GM18505 (cell line): ENCODE data around the gene CSHL1.
"Not testable (repeated sequence)": the region's sequence is repeated elsewhere in the genome, so short reads cannot be mapped to it uniquely, and the experiment has no call there.

Experiments used
- ATAC-seq: cut with Tn5 transposase; IDR thresholded peaks from one replicate; pipeline ENCODE4 v1.9.1; 2021; ENCODE audit not compliant: unreplicated experiment
- POLR2A ChIP-seq: IDR thresholded peaks from 4 replicates; pipeline ENCODE4 v1.6.1; 2011; ENCODE audit warnings: borderline replicate concordance; ENCODE audit not compliant: insufficient read depth, insufficient read length; ENCODE audit errors: extremely low read depth

The CSHL1 gene

GRCh38 chr17:63918305-63918704 is 7.2 kb upstream of the CSHL1 start:
- no peak for TF ChIP-seq POLR2A
- ATAC-seq: no peak

DNA sequence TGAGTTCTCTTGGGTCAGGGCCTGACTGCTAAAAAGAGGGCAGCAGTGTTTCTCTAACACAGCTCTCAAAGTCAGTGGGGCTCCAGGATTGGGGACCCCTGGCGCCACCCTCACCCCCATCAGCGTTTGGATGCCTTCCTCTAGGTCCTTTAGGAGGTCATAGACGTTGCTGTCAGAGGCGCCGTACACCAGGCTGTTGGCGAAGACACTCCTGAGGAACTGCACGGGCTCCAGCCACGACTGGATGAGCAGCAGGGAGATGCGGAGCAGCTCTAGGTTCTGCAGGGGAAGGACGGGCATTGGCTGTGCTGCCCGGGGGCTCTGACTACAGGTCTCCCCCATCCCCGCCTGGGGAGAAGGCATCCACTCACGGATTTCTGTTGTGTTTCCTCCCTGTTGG is 6.6 kb upstream of the CSHL1 start:
- no peak for TF ChIP-seq POLR2A
- ATAC-seq: no peak

DNA sequence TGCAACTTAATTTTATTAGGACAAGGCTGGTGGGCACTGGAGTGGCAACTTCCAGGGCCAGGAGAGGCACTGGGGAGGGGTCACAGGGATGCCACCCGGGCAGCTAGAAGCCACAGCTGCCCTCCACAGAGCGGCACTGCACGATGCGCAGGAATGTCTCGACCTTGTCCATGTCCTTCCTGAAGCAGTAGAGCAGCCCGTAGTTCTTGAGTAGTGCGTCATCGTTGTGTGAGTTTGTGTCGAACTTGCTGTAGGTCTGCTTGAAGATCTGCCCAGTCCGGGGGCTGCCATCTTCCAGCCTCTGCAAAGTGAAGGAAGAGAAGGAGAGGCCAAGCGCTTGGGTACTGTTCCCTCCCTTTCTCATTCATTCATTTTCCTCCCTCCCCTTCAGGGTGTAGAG is 6.1 kb upstream of the CSHL1 start:
- ATAC-seq: not testable (repeated sequence)

- no peak for TF ChIP-seq POLR2A
- no peak for ATAC-seq
Observed at GRCh38 chr17:63916566-63917185, 5.6 kb upstream of the CSHL1 start.

DNA sequence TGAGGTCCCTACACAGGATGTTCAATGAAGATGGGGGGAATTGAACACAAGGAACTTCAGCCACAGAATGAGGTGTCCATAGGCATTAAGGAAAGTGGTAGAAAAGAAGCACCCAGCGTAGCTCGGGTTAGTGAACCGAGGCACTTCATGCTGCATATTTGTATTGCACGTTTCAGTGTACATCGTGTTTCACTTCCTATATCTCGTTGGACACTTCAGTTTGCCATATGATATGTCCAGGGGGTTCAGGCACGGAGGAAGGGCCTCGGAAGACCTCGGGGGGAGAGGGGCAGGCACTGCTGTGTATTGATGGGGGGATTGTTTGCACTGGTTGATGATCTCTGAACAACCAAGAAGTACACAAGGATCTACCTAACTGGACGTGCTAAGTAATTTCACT is 4.7 kb upstream of the CSHL1 start:
- ATAC-seq: not testable (repeated sequence)

DNA sequence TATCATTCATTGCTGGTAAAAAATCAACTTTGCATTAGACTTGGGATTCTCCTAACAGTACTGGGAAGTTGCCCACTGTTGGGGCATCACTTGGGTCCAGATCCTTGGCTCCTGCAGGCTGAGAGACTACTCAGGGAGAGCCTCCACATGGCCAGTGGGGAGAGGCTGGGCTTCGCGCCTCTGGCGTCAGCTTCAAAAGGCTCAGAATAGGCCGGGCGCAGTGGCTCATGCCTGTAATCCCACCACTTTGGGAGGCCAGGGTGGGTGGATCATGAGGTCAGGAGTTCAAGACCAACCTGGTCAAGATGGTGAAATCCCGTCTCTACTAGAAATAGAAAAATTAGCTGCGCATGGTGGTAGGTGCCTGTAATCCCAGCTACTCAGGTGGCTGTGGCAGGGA is 3.4 kb upstream of the CSHL1 start:
- no peak for TF ChIP-seq POLR2A
- no peak for ATAC-seq

GRCh38 chr17:63911657-63912100 is 621 bp upstream of the CSHL1 start:
- TF ChIP-seq POLR2A: no peak

DNA sequence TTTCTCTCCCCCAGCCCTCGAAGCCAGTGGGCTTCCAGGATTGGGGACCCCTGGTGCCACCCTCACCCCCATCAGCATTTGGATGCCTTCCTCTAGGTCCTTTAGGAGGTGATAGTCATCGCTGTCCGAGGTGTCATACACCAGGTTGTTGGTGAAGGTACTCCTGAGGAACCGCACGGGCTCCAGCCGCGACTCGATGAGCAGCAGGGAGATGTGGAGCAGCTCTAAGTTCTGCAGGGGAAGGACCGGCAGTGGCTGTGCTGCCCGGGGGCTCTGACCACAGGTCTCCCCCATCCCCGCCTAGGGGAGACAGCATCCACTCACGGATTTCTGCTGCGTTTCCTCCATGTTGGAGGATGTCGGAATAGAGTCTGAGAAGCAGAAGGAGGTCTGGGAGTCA is 962 bp downstream of the CSHL1 start:
- no peak for ATAC-seq
- TF ChIP-seq POLR2A: no peak

More at GRCh38 chr17:63911657-63912100, 621 bp upstream of the CSHL1 start:
- ATAC-seq: no peak

- not testable (repeated sequence) for ATAC-seq
Observed at GRCh38 chr17:63909586-63909985, 1.5 kb downstream of the CSHL1 start.

GRCh38 chr17:63907161-63907778 is 3.8 kb downstream of the CSHL1 start:
- not testable (repeated sequence) for ATAC-seq

DNA sequence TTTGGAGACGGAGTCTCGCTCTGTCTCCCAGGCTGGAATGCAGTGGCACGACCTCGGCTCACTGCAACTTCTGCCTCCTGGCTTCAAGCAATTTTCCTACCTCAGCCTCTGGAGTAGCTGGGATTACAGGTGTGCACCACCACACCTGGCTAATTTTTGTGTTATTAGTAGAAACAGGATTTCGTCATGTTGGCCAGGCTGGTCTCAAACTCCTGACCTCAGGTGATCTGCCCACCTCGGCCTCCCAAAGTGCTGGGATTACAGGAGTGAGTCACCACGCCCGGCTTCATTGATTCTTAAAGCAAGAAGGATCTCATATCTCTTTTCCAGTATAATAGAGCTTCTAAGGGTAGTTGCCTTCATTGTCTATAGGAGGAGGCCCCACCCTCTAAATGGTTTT is 6.3 kb downstream of the CSHL1 start:
- ATAC-seq: not testable (repeated sequence)

GRCh38 chr17:63903787-63904201 is 7.3 kb downstream of the CSHL1 start:
- not testable (repeated sequence) for ATAC-seq

GRCh38 chr17:63901971-63902370 is 9.1 kb downstream of the CSHL1 start:
- not testable (repeated sequence) for ATAC-seq

DNA sequence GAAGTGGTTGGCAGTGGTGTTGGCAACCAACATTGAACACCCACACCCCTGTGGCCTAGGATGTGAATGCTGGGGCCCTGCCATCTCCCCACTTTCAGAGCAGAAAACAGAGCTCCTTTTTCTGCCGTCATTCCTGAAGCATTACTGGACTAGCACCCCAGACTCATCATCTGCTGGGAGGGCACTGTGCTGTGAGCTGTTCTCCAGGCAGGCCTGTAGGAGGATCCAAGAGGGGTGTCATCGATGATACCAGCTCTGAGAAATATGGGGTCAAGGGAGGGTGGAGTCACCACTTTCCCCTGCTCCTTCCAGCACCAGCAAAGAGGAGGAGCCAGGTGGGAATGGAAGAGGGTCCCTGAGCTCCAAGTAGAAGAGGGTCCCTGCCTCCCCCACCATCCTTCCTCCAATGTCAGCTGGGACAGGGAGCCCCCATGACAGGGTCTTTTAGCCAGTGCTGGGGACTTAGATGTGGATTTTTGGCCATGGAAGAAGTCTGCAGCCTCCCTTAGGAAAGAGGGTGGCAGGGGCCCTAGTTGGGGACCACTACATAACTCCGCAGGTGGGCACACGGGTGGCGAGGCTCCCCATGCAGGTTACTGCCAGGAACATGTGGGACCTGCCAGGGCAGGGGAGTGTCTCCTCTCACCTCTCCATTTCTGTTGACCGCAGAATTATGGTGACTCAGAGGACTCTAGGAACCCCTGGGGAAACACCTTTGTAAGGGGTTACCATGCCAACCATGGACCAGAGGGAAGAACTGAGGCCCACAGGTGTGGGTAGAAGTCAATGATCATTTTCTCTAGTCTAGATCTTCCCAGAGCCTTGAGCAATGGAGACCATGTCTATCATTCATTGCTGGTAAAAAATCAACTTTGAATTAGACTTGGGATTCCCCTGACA is 11.9 kb downstream of the CSHL1 start:
- not testable (repeated sequence) for ATAC-seq

DNA sequence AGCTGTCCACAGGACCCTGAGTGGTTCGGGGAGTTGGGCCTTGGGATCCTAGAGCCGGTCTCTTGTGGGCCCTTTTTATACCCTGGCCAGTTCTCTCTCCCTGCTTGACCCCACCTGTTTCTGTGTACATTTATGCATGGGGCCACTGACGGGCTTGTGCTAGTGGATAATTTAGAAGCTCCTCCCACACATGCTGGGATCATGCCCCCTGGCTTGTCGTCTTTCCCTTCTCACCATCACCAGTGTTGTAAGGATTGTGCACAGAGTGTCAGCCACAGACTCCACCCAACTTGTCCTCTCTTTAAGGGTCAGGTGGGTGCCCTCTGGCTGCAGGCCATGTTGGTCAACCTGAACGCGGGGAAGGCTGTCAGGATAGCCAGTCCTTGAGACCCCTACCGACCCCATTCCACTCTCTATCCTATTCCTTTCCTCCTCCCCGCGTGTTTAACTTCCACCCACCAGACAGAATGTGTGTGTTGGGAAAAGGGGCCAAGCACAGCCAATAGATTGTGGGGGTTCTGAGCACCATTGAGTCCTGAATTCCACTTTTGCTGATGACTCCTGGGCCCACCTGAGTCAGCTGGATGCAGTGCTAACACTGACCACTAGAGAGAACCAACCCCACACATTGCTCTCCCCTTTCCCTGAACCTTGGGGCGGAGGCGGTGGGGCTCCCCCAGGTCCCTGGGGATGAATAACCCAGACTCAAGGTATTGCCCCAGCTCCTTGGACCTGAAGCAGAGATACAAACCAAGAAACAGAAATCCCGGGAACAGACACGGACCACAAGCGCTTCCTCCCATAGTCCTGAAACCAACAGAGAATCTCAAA is 14.3 kb downstream of the CSHL1 start, which contains the start of gene CSH1:
TSS of gene CSH1 (minus strand) at position 51 of the 831 bp plus-strand sequence. CDS start 63 bp downstream, outside the sequence.
- ATAC-seq: not testable (repeated sequence)

DNA sequence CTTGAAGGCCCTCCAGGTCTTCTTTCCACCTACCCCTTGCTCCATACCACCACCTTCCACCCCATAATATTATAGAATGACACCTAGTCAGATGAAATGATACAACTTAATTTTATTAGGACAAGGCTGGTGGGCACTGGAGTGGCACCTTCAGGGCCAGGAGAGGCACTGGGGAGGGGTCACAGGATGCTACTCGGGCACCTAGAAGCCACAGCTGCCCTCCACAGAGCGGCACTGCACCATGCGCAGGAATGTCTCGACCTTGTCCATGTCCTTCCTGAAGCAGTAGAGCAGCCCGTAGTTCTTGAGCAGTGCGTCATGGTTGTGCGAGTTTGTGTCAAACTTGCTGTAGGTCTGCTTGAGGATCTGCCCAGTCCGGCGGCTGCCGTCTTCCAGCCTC is 16.2 kb downstream of the CSHL1 start:
- not testable (repeated sequence) for ATAC-seq

DNA sequence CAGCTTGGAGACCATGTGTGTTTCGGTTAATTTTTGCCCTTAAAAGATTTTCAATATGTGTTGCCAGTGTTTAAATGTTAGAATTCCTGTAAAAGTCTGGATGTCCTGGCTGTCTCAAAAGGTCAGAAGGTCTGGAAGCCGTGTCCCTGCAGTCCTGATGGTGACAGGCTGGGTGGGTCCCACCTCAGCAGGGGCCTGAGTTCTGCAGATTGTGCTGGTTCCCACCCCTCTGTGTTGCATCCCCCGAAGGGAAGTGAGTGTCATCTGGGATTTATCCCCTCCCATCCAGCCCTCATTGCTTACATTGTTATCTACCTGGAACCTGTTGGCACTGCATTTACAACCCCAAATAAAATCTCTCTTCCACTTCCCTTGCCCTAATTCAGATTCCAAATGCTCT is 17.0 kb downstream of the CSHL1 start:
- ATAC-seq: not testable (repeated sequence)

GRCh38 chr17:63892316-63893037 is 18.6 kb downstream of the CSHL1 start:
- ATAC-seq: not testable (repeated sequence)
